Measurements from ENCODE around the gene HAUS7. TPM values are rescaled to one million over a fixed set of nuclear protein-coding genes. Genes with fewer than 3 reads are reported as not detected.
"Not testable (repeated sequence)": the region's sequence is repeated elsewhere in the genome, so short reads cannot be mapped to it uniquely, and the experiment has no call there.

The HAUS7 gene
- total RNA-seq, 1 donor from 2014 or later: 62.7 TPM

GRCh38 chrX:153410373-153410772 lies 60.0 kb downstream of the HAUS7 start:
- H3K4me1 Mint-ChIP-seq (ENCODE audit: low read depth): no peaks in the 10 kb centered on the region
- DNase-seq (ENCODE audit: low spot score): no peak
- no peak overlapping the region for H3K4me3 Mint-ChIP-seq
- H3K36me3 Mint-ChIP-seq (ENCODE audit: low read depth): no peaks in the 10 kb centered on the region
- H3K27me3 Mint-ChIP-seq (ENCODE audit: insufficient read depth): peaks cover 4% of the 10 kb centered on the region
- H3K9me3 Mint-ChIP-seq: no peaks in the 10 kb centered on the region
- intact Hi-C loops (cut with micrococcal nuclease): loop anchor here (2.0 kb wide), 2 partner anchors 60 to 74 kb away; partner anchors contain the start of gene HAUS7
- H3K27ac Mint-ChIP-seq: no peak overlapping the region

GRCh38 chrX:153409414-153410101 lies 60.8 kb downstream of the HAUS7 start:
- intact Hi-C loops (cut with micrococcal nuclease): loop anchor here (2.0 kb wide), 2 partner anchors 61 to 73 kb away; partner anchors contain the start of gene HAUS7
- no peak for DNase-seq (ENCODE audit: low spot score)
- Mint-ChIP-seq H3K27ac (no peak overlapping the region), H3K9me3 (no peaks in the 10 kb centered on the region), H3K27me3 (ENCODE audit: insufficient read depth) (peaks cover 4% of the 10 kb centered on the region), H3K4me1 (ENCODE audit: low read depth) (no peaks in the 10 kb centered on the region), H3K36me3 (ENCODE audit: low read depth) (no peaks in the 10 kb centered on the region), H3K4me3 (no peak overlapping the region)

DNA sequence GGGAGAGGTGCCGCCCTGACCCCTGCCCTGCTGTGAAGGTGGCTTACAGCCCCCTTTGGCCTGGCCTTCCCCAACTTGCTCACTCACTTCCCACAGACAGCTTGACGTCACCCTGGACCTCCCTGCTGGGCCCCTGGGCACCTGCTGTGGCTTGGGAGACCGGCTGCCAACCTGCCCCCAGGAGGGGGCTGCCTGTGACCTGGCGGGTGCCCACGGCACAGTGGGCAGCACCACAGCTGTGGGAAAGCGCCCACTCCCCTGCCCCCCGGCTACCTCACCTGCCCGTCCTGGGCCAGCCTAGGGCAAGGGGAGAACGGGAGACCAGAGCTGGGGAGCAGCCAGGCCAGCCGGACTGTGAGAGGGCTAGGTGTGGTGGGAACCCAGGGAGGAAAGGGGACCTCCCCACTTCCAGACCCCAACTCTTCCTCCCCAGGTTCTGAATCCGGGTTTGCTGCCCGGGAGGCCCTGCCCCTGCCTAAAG lies 61.5 kb downstream of the HAUS7 start:
- no peaks in the 10 kb centered on the region for H3K4me1 Mint-ChIP-seq (ENCODE audit: low read depth)

DNA sequence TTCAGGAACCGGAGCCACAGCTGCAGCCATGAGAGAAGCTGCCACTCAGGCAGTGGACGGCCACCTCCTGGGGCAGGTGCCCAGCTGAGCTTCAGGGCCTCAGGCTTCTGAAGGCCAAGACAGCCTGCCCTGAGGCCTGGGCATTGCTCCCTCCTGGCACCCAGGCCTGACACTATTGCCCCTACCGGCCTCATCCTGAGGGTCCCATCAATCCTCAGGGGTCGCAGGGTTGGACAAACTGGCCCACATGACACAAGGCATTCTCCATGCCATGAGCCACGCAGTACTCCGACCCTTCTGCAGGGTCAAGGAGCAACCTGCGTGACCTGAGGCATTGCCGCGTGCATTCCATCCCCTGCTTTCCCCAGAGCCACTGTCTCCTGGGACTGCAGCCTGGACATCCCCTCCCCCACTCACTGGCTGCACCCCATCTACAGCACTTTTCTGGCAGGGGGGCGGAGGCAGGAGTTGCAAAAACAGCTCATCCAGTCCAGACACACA lies 62.1 kb downstream of the HAUS7 start:
- H3K9me3 Mint-ChIP-seq: no peaks in the 10 kb centered on the region
- intact Hi-C loops (cut with micrococcal nuclease): no loop called here
- DNase-seq (ENCODE audit: low spot score): no peak
- no peak overlapping the region for H3K4me3 Mint-ChIP-seq
- H3K36me3 Mint-ChIP-seq (ENCODE audit: low read depth): no peaks in the 10 kb centered on the region
- H3K27ac Mint-ChIP-seq: no peak overlapping the region
- H3K4me1 Mint-ChIP-seq (ENCODE audit: low read depth): no peaks in the 10 kb centered on the region
- H3K27me3 Mint-ChIP-seq (ENCODE audit: insufficient read depth): peaks cover 6% of the 10 kb centered on the region

More for the DNA sequence above, 61.5 kb downstream of the HAUS7 start:
- no peak overlapping the region for H3K4me3 Mint-ChIP-seq
- no peaks in the 10 kb centered on the region for H3K9me3 Mint-ChIP-seq
- no peak for DNase-seq (ENCODE audit: low spot score)
- H3K36me3 Mint-ChIP-seq (ENCODE audit: low read depth): no peaks in the 10 kb centered on the region
- H3K27ac Mint-ChIP-seq: no peak overlapping the region
- peaks cover 4% of the 10 kb centered on the region for H3K27me3 Mint-ChIP-seq (ENCODE audit: insufficient read depth)
- intact Hi-C loops (cut with micrococcal nuclease): no loop called here

- H3K9me3 Mint-ChIP-seq: no peaks in the 10 kb centered on the region
- no peak overlapping the region for H3K27ac Mint-ChIP-seq
- no peaks in the 10 kb centered on the region for H3K36me3 Mint-ChIP-seq (ENCODE audit: low read depth)
- H3K27me3 Mint-ChIP-seq (ENCODE audit: insufficient read depth): peaks cover 8% of the 10 kb centered on the region
- H3K4me3 Mint-ChIP-seq: no peak overlapping the region
- DNase-seq (ENCODE audit: low spot score): no peak
- intact Hi-C loops (cut with micrococcal nuclease): no loop called here
- H3K4me1 Mint-ChIP-seq (ENCODE audit: low read depth): no peaks in the 10 kb centered on the region
These were observed 62.6 kb downstream of the HAUS7 start for GRCh38 chrX:153407736-153408135.

DNA sequence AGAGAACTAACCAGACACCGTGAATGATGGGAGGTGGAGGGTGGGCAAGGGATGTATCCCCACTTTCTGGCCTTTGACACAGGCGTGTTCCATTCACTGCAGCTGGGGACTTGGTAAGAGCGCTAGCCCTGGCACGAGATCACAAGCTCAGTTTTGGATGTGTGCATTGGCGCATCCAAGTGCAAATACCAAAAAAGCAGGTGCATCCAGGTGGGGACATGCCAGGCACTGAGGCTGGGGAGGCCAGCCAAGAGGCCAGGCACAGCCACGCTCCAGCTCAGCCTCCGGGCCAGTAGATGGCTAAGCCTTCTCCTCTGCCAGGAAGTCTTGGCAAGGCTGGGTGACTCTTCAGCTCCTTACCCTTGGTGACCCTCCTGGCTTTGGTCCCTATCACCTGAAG lies 63.5 kb downstream of the HAUS7 start:
- no peaks in the 10 kb centered on the region for H3K4me1 Mint-ChIP-seq (ENCODE audit: low read depth)
- H3K36me3 Mint-ChIP-seq (ENCODE audit: low read depth): no peaks in the 10 kb centered on the region
- H3K4me3 Mint-ChIP-seq: no peak overlapping the region
- no peak overlapping the region for H3K27ac Mint-ChIP-seq
- peaks cover 8% of the 10 kb centered on the region for H3K27me3 Mint-ChIP-seq (ENCODE audit: insufficient read depth)
- H3K9me3 Mint-ChIP-seq: no peaks in the 10 kb centered on the region
- intact Hi-C loops (cut with micrococcal nuclease): no loop called here
- no peak for DNase-seq (ENCODE audit: low spot score)

GRCh38 chrX:153406011-153406410 lies 64.4 kb downstream of the HAUS7 start:
- intact Hi-C loops (cut with micrococcal nuclease): no loop called here
- H3K4me3 Mint-ChIP-seq: no peak overlapping the region
- H3K27ac Mint-ChIP-seq: no peak overlapping the region
- DNase-seq (ENCODE audit: low spot score): no peak
- peaks cover 8% of the 10 kb centered on the region for H3K27me3 Mint-ChIP-seq (ENCODE audit: insufficient read depth)
- no peaks in the 10 kb centered on the region for H3K4me1 Mint-ChIP-seq (ENCODE audit: low read depth)
- no peaks in the 10 kb centered on the region for H3K36me3 Mint-ChIP-seq (ENCODE audit: low read depth)
- H3K9me3 Mint-ChIP-seq: no peaks in the 10 kb centered on the region

DNA sequence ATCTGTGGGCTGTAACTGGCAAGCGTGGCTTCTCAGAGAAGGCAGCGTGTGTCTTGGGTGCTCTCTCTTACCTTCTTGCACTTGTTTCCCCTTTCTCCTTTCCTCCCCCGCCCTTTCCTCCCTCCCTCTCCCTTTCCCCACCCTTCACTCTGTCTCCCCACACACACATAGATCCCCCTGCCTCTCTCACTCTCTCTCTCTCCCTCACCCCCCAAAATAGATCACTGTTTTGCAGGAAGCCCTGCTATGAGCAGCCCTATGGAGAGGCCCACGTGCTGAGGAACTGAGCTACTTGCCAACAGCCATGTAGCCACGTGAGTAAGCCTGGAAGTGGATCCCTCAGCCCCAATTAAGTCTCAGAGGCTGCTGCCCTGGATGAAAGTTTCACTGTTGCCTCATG lies 65.0 kb downstream of the HAUS7 start:
- Mint-ChIP-seq H3K27ac (no peak overlapping the region), H3K36me3 (ENCODE audit: low read depth) (no peaks in the 10 kb centered on the region), H3K27me3 (ENCODE audit: insufficient read depth) (peaks cover 8% of the 10 kb centered on the region), H3K4me3 (no peak overlapping the region), H3K4me1 (ENCODE audit: low read depth) (no peaks in the 10 kb centered on the region), H3K9me3 (no peaks in the 10 kb centered on the region)
- intact Hi-C loops (cut with micrococcal nuclease): no loop called here
- no peak for DNase-seq (ENCODE audit: low spot score)

DNA sequence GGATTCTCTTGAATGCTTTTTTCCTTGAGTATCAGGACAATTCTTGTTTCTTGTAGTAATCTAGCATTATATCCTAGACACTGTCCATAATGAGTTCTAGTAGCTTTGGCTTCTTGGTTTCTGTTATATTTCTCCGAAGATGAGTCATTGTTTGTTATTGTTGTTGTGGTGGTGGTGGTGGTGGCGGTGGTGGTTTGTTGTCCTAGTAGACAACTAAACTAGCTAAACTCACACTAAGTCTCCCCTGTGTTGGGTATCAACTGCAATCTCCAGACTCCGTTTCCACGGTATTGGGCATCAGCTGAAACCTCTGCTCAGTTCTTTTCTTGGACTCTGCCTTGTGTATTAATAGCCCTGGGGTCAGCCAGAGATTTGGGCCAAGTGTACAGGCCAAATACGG lies 66.0 kb downstream of the HAUS7 start:
- not testable (repeated sequence) for H3K36me3 Mint-ChIP-seq (ENCODE audit: low read depth); H3K9me3 Mint-ChIP-seq; H3K4me3 Mint-ChIP-seq; H3K4me1 Mint-ChIP-seq (ENCODE audit: low read depth); H3K27me3 Mint-ChIP-seq (ENCODE audit: insufficient read depth); DNase-seq (ENCODE audit: low spot score); H3K27ac Mint-ChIP-seq
- intact Hi-C loops (cut with micrococcal nuclease): loop anchor here (5.0 kb wide), 2 partner anchors 67 to 103 kb away; no protein-coding TSS in a partner anchor

DNA sequence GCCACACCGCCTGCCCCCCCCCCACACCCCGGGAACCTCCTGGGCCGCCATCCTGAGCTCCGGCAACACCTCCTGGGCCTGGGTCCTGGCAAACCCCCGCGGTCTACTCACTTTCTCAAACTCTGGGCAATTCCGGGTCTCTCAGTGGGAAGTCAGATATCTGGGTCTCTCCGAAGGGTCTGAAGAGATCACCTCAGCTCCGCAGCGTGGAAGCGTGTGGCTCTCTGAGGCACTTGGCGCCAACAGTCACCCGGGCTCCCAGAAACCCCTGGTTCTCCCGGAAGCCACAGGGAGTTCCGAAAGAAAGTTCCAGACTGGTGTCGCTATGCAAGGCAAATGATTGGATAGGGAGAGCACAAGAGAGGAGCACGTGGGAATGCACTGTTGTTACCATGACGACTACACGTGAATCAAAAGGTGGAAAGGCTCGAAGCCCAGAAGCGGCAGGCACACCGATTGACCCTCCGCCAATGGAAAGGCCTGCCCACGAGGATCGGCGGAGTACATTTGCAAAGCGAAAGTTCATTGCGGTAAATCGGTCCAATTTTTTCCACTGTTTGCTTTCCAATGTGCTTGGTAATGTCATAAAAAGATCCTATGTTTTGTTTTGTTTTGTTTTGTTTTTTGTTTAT lies 69.1 kb downstream of the HAUS7 start, which contains the start of gene PNMA6E:
Gene PNMA6E (minus strand): TSS at position 218 of the 632 bp plus-strand sequence. CDS start 2,501 bp downstream, outside the sequence.
- no peaks in the 10 kb centered on the region for H3K36me3 Mint-ChIP-seq (ENCODE audit: low read depth)
- intact Hi-C loops (cut with micrococcal nuclease): loop anchor here (5.0 kb wide), 2 partner anchors 64 to 106 kb away; no protein-coding TSS in a partner anchor
- peaks cover 4% of the 10 kb centered on the region for H3K27me3 Mint-ChIP-seq (ENCODE audit: insufficient read depth)
- no peak for DNase-seq (ENCODE audit: low spot score)
- H3K4me1 Mint-ChIP-seq (ENCODE audit: low read depth): no peaks in the 10 kb centered on the region
- H3K9me3 Mint-ChIP-seq: no peaks in the 10 kb centered on the region
- H3K27ac Mint-ChIP-seq: no peak within 1 kb of the TSS
- no peak within 1 kb of the TSS for H3K4me3 Mint-ChIP-seq

GRCh38 chrX:153400146-153401132 lies 69.9 kb downstream of the HAUS7 start:
- intact Hi-C loops (cut with micrococcal nuclease): loop anchor here (5.0 kb wide), 2 partner anchors 63 to 107 kb away; no protein-coding TSS in a partner anchor
- Mint-ChIP-seq H3K4me3 (no peak overlapping the region), H3K27ac (no peak overlapping the region), H3K27me3 (ENCODE audit: insufficient read depth) (peaks cover 4% of the 10 kb centered on the region), H3K9me3 (no peaks in the 10 kb centered on the region), H3K4me1 (ENCODE audit: low read depth) (peaks cover 7% of the 10 kb centered on the region), H3K36me3 (ENCODE audit: low read depth) (no peaks in the 10 kb centered on the region)
- peak; percentile 29 for DNase-seq (ENCODE audit: low spot score)

DNA sequence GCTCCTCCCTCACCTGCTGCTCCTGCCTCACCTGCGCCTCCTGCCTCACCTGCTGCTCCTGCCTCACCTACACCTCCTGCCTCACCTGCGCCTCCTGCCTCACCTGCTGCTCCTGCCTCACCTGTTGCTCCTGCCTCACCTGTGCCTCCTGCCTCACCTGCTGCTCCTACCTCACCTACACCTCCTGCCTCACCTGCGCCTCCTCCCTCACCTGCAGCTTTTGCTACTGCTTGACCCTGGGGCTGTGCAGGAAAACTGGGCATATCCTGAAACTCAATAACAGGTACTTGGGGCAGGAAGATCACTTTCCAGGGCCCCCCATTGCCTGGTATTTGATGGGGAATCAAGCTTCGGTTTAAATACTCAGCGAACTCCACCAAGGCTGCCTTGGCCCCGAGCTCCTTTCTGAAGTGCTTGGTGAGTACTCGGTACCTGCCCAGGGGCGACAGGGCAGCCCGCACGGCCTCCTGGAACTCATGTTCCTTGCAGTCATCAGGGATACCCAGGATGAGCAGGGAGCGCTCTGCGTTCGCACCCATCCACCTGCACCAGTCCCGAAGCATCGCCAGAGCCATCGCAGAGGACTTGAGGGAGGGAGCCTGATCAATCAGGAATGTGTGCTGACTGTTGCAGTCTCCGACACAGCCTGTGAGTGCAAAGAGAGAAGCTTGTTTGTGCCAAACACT lies 72.0 kb downstream of the HAUS7 start:
- intact Hi-C loops (cut with micrococcal nuclease): no loop called here
- no peaks in the 10 kb centered on the region for H3K36me3 Mint-ChIP-seq (ENCODE audit: low read depth)
- no peak for DNase-seq (ENCODE audit: low spot score)
- H3K27me3 Mint-ChIP-seq (ENCODE audit: insufficient read depth): peaks cover 6% of the 10 kb centered on the region
- H3K27ac Mint-ChIP-seq: no peak overlapping the region
- no peak overlapping the region for H3K4me3 Mint-ChIP-seq
- no peaks in the 10 kb centered on the region for H3K9me3 Mint-ChIP-seq
- peaks cover 24% of the 10 kb centered on the region for H3K4me1 Mint-ChIP-seq (ENCODE audit: low read depth)

Measured in activated T-helper 1 cell treated with anti-CD3 and anti-CD28 coated beads, Interleukin-12 subunit alpha, Interleukin-12 subunit beta, Interleukin-2, Interleukin-4 antibody, amounts not matched to agents 30 ng/mL and 10 ng/mL and 1 ng/mL, durations not matched to agents 14 hours and 24 hours and 36 hours (primary cell).